Melanocyte of skin (primary cell): ENCODE measurements around the gene CPSF3. TPM values are rescaled to one million over a fixed set of nuclear protein-coding genes. Genes with fewer than 3 reads are reported as not detected.

Experiments used
- total RNA-seq, 2 donors: library from RNA; depleted of rRNA; stranded (reverse); fragments of >200 nt; gene quantifications; 2 replicates each; pipeline ENCODE4 v1.2.3, GENCODE V29; 2012

The CPSF3 gene
- total RNA-seq = 10 to 100 TPM; 49.2 to 68.3 TPM

DNA sequence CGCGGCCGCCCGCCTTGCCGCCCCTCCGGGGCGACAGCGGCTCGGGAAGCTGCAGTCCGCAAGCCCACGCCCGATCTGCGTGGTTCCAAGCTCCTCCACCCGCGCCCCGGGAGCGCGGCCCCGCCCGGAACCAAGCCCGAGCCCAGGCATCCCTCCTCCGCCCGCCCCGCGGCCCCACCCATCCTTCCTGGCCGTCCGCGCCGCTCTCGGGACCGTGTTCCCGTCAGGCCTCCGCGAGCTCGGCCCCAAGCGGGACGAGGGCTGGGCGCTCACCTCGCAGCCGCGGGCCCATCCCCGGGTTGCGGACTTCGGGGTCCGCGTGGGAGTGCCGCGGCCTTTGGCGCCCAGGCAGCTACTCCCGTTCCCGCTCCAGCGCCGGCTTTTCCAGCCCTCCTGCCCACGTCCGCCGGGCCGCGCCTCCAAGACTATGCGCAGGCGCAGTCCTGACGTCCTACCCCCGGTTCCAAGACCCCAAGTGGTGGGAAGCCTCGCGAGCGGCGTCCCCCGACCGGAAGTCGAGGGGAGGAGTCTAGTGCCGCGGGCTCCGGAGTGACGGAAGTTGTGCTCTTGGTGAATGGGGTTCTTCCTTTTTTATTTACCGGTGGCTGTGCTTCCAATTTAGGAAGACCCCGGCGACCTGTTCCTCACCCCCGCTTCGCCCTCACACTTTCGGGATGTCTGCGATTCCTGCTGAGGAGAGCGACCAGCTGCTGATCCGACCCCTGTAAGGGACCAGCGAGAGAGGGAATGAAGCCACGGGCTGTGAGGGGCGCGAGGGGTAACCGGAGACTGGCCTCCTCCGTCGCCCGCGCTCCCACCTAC is at the start of gene CPSF3, which contains the start of gene ITGB1BP1:
CPSF3 (plus strand) TSS at position 555 of the 822 bp plus-strand sequence; CDS start at position 675, 120 bp downstream.
ITGB1BP1 (minus strand) TSS at position 429 of the 822 bp plus-strand sequence. CDS start 4,831 bp downstream, outside the sequence.

GRCh38 chr2:9474361-9475057 is 51.1 kb downstream of the CPSF3 start, which contains the start of gene IAH1:
TSS of gene IAH1 (plus strand) at chr2:9474551. CDS start at chr2:9474567, 16 bp downstream.

Other genes starting within 250 kb of the CPSF3 start
- 10 to 100 TPM; 38.9 to 54.3 TPM for gene ASAP2, start 216.8 kb upstream of the CPSF3 start, total RNA-seq
- 10 to 100 TPM; 36.1 to 46.6 TPM for gene ITGB1BP1, start 126 bp upstream of the CPSF3 start, total RNA-seq
- gene IAH1, start 50.9 kb downstream of the CPSF3 start, total RNA-seq = 10 to 100 TPM; 47.5 to 54.9 TPM
- gene ADAM17, start 132.2 kb downstream of the CPSF3 start, total RNA-seq = 10 to 100 TPM; 26.5 to 32.6 TPM
- 100 to 1,000 TPM; 184 to 258 TPM for gene YWHAQ, start 207.3 kb downstream of the CPSF3 start, total RNA-seq